GM21528 (cell line): ENCODE measurements around the gene SH3RF3.

Source experiments
- ATAC-seq: cut with Tn5 transposase; IDR thresholded peaks from one replicate; pipeline ENCODE4 v1.9.1; 2021; ENCODE audit warnings: mild to moderate bottlenecking, moderate library complexity; ENCODE audit not compliant: unreplicated experiment, low FRiP score

SH3RF3 gene

GRCh38 chr2:109270505-109271312, 141.7 kb downstream of the SH3RF3 start:
- ATAC-seq = no peak

- no peak for ATAC-seq
Observed at GRCh38 chr2:109271920-109272319, 142.9 kb downstream of the SH3RF3 start.

- no peak for ATAC-seq
Observed at GRCh38 chr2:109272461-109272860, 143.5 kb downstream of the SH3RF3 start.

GRCh38 chr2:109275120-109276012, 146.4 kb downstream of the SH3RF3 start:
- no peak for ATAC-seq

- no peak for ATAC-seq
Observed at GRCh38 chr2:109277406-109277805, 148.4 kb downstream of the SH3RF3 start.

GRCh38 chr2:109279243-109279860, 150.3 kb downstream of the SH3RF3 start:
- ATAC-seq = no peak

- ATAC-seq = no peak
Observed at GRCh38 chr2:109280804-109281203, 151.8 kb downstream of the SH3RF3 start.

- no peak for ATAC-seq
Observed at GRCh38 chr2:109282360-109282759, 153.4 kb downstream of the SH3RF3 start.

GRCh38 chr2:109282865-109283264, 153.9 kb downstream of the SH3RF3 start:
- no peak for ATAC-seq

- no peak for ATAC-seq
Observed at GRCh38 chr2:109284826-109285225, 155.8 kb downstream of the SH3RF3 start.

GRCh38 chr2:109285244-109285651, 156.2 kb downstream of the SH3RF3 start:
- no peak for ATAC-seq

- no peak for ATAC-seq
Observed at GRCh38 chr2:109287413-109287812, 158.4 kb downstream of the SH3RF3 start.

- ATAC-seq = no peak
Observed at GRCh38 chr2:109287838-109288237, 158.8 kb downstream of the SH3RF3 start.

GRCh38 chr2:109288544-109289368, 159.8 kb downstream of the SH3RF3 start:
- no peak for ATAC-seq

GRCh38 chr2:109289504-109290222, 160.7 kb downstream of the SH3RF3 start:
- ATAC-seq = no peak

GRCh38 chr2:109290887-109291643, 162.1 kb downstream of the SH3RF3 start:
- ATAC-seq = no peak

- no peak for ATAC-seq
Observed at GRCh38 chr2:109292386-109292785, 163.4 kb downstream of the SH3RF3 start.

GRCh38 chr2:109293663-109294062, 164.7 kb downstream of the SH3RF3 start:
- no peak for ATAC-seq

- no peak for ATAC-seq
Observed at GRCh38 chr2:109294523-109294922, 165.5 kb downstream of the SH3RF3 start.
